HG03039 (cell line): ENCODE measurements around the gene UBE2S.
A peak's percentile ranks its signal among the peaks of the same experiment; 100 is the strongest.
"Not testable (repeated sequence)": the region's sequence is repeated elsewhere in the genome, so short reads cannot be mapped to it uniquely, and the experiment has no call there.

Source experiments
- ATAC-seq: cut with Tn5 transposase; IDR thresholded peaks from one replicate; pipeline ENCODE4 v1.9.1; 2021; ENCODE audit warnings: mild to moderate bottlenecking, moderate library complexity; ENCODE audit not compliant: unreplicated experiment

Gene UBE2S

GRCh38 chr19:55440411-55441105 is 33.0 kb upstream of the UBE2S start:
- ATAC-seq = no peak

- no peak for ATAC-seq
These were observed 31.5 kb upstream of the UBE2S start for GRCh38 chr19:55439052-55439451.

- ATAC-seq = no peak
These were observed 29.8 kb upstream of the UBE2S start for GRCh38 chr19:55437410-55437809.

GRCh38 chr19:55436847-55437246 is 29.3 kb upstream of the UBE2S start:
- ATAC-seq = no peak

- ATAC-seq = no peak
These were observed 27.4 kb upstream of the UBE2S start for GRCh38 chr19:55435020-55435419.

- no peak for ATAC-seq
These were observed 26.9 kb upstream of the UBE2S start for GRCh38 chr19:55434356-55434919.

- ATAC-seq = no peak
These were observed 25.7 kb upstream of the UBE2S start for GRCh38 chr19:55433292-55433691.

- ATAC-seq = no peak
These were observed 24.8 kb upstream of the UBE2S start for GRCh38 chr19:55432241-55432959.

- ATAC-seq = no peak
These were observed 23.6 kb upstream of the UBE2S start for GRCh38 chr19:55431183-55431582.

GRCh38 chr19:55426042-55426441 is 18.5 kb upstream of the UBE2S start:
- no peak for ATAC-seq

- ATAC-seq = no peak
These were observed 16.9 kb upstream of the UBE2S start for GRCh38 chr19:55424518-55424917.

- ATAC-seq = no peak
These were observed 15.8 kb upstream of the UBE2S start for GRCh38 chr19:55423225-55424005.

- not testable (repeated sequence) for ATAC-seq
These were observed 13.7 kb upstream of the UBE2S start for GRCh38 chr19:55421281-55421680.

GRCh38 chr19:55419624-55420236 is 12.1 kb upstream of the UBE2S start:
- no peak for ATAC-seq

- no peak for ATAC-seq
These were observed 11.5 kb upstream of the UBE2S start for GRCh38 chr19:55419103-55419502.

- ATAC-seq = no peak
These were observed 10.6 kb upstream of the UBE2S start for GRCh38 chr19:55418185-55418584.

GRCh38 chr19:55410168-55410567 is 2.6 kb upstream of the UBE2S start:
- ATAC-seq = no peak

GRCh38 chr19:55409179-55409578 is 1.6 kb upstream of the UBE2S start:
- ATAC-seq = not testable (repeated sequence)

- no peak for ATAC-seq
These were observed 915 bp upstream of the UBE2S start for GRCh38 chr19:55408533-55408872.

GRCh38 chr19:55407800-55408532 is 378 bp upstream of the UBE2S start:
- ATAC-seq = peak; percentile 74
